Activated naive CD8-positive, alpha-beta T cell treated with anti-CD3 and anti-CD28 coated beads, Interleukin-2, amount 50 U/mL, for 24 hours (primary cell): Measurements from ENCODE around the gene ICE2.

Source experiments
- ATAC-seq: fragments of 150-1000 bp; cut with Tn5 transposase; one replicate; pipeline ENCODE4 v1.10.0; 2021
- DNase-seq: peaks from one replicate; pipeline ENCODE4 v3.0.0; 2021
- H3K27ac Mint-ChIP-seq: one replicate; pipeline ENCODE4 v1.8.0; 2021; ENCODE audit warnings: mild to moderate bottlenecking, mixed read lengths
- H3K27me3 Mint-ChIP-seq: one replicate; pipeline ENCODE4 v1.8.0; 2021; ENCODE audit warnings: mixed read lengths
- H3K36me3 Mint-ChIP-seq: one replicate; pipeline ENCODE4 v1.8.0; 2021; ENCODE audit warnings: low read depth, mixed read lengths
- H3K4me1 Mint-ChIP-seq: one replicate; pipeline ENCODE4 v1.8.0; 2021; ENCODE audit warnings: mixed read lengths
- H3K4me3 Mint-ChIP-seq: one replicate; pipeline ENCODE4 v1.8.0; 2021; ENCODE audit warnings: mild to moderate bottlenecking, moderate library complexity, mixed read lengths
- H3K9me3 Mint-ChIP-seq: one replicate; pipeline ENCODE4 v1.8.0; 2021; ENCODE audit warnings: mixed read lengths

The ICE2 gene

GRCh38 chr15:60479361-60480110 is 594 bp upstream of the ICE2 start:
- ATAC-seq (no peak), DNase-seq (no peak)
- H3K4me1 Mint-ChIP-seq = peaks cover 67% of the 10 kb centered on the region
- H3K36me3 Mint-ChIP-seq = peaks cover 16% of the 10 kb centered on the region
- H3K27ac Mint-ChIP-seq = peak overlapping the region; percentile 100
- peak overlapping the region; percentile 98 for H3K4me3 Mint-ChIP-seq
- H3K27me3 Mint-ChIP-seq = peaks cover 4% of the 10 kb centered on the region
- no peaks in the 10 kb centered on the region for H3K9me3 Mint-ChIP-seq

- H3K4me1 Mint-ChIP-seq = peaks cover 56% of the 10 kb centered on the region
- no peak for DNase-seq
- peak overlapping the region; percentile 100 for H3K27ac Mint-ChIP-seq
- H3K9me3 Mint-ChIP-seq = no peaks in the 10 kb centered on the region
- peaks cover 19% of the 10 kb centered on the region for H3K36me3 Mint-ChIP-seq
- H3K27me3 Mint-ChIP-seq = peaks cover 4% of the 10 kb centered on the region
- ATAC-seq = no peak
- peak overlapping the region; percentile 98 for H3K4me3 Mint-ChIP-seq
Observed at GRCh38 chr15:60477916-60478565, 901 bp downstream of the ICE2 start.

- Mint-ChIP-seq H3K27ac (no peak overlapping the region), H3K4me3 (peak overlapping the region; percentile 98), H3K9me3 (no peaks in the 10 kb centered on the region), H3K4me1 (peaks cover 57% of the 10 kb centered on the region), H3K27me3 (peaks cover 4% of the 10 kb centered on the region), H3K36me3 (peaks cover 24% of the 10 kb centered on the region)
- no peak for DNase-seq
- no peak for ATAC-seq
Observed at GRCh38 chr15:60477164-60477563, 1.8 kb downstream of the ICE2 start.

GRCh38 chr15:60476713-60477112 is 2.2 kb downstream of the ICE2 start:
- H3K9me3 Mint-ChIP-seq = no peaks in the 10 kb centered on the region
- peak overlapping the region; percentile 98 for H3K4me3 Mint-ChIP-seq
- H3K27me3 Mint-ChIP-seq = peaks cover 4% of the 10 kb centered on the region
- DNase-seq (no peak), ATAC-seq (no peak)
- peaks cover 57% of the 10 kb centered on the region for H3K4me1 Mint-ChIP-seq
- H3K27ac Mint-ChIP-seq = no peak overlapping the region
- H3K36me3 Mint-ChIP-seq = peaks cover 24% of the 10 kb centered on the region

- Mint-ChIP-seq H3K27ac (no peak overlapping the region), H3K27me3 (no peaks in the 10 kb centered on the region), H3K9me3 (no peaks in the 10 kb centered on the region), H3K36me3 (peaks cover 35% of the 10 kb centered on the region), H3K4me3 (no peak overlapping the region), H3K4me1 (peaks cover 40% of the 10 kb centered on the region)
- DNase-seq = no peak
- no peak for ATAC-seq
Observed at GRCh38 chr15:60473135-60473534, 5.8 kb downstream of the ICE2 start.

- ATAC-seq (no peak), DNase-seq (no peak)
- no peaks in the 10 kb centered on the region for H3K9me3 Mint-ChIP-seq
- no peaks in the 10 kb centered on the region for H3K27me3 Mint-ChIP-seq
- peaks cover 22% of the 10 kb centered on the region for H3K4me1 Mint-ChIP-seq
- H3K27ac Mint-ChIP-seq = no peak overlapping the region
- H3K4me3 Mint-ChIP-seq = no peak overlapping the region
- peaks cover 39% of the 10 kb centered on the region for H3K36me3 Mint-ChIP-seq
Observed at GRCh38 chr15:60471314-60471713, 7.6 kb downstream of the ICE2 start.

- DNase-seq = no peak
- ATAC-seq = no peak
- Mint-ChIP-seq H3K36me3 (peaks cover 44% of the 10 kb centered on the region), H3K4me1 (peaks cover 16% of the 10 kb centered on the region), H3K9me3 (no peaks in the 10 kb centered on the region), H3K4me3 (no peak overlapping the region), H3K27me3 (no peaks in the 10 kb centered on the region), H3K27ac (no peak overlapping the region)
Observed at GRCh38 chr15:60469893-60470641, 8.9 kb downstream of the ICE2 start.

GRCh38 chr15:60464836-60465630 is 13.9 kb downstream of the ICE2 start:
- DNase-seq (no peak), ATAC-seq (no peak)
- Mint-ChIP-seq H3K4me3 (no peak overlapping the region), H3K27me3 (no peaks in the 10 kb centered on the region), H3K27ac (no peak overlapping the region), H3K4me1 (peaks cover 4% of the 10 kb centered on the region), H3K9me3 (no peaks in the 10 kb centered on the region), H3K36me3 (peaks cover 41% of the 10 kb centered on the region)

GRCh38 chr15:60462027-60462426 is 16.9 kb downstream of the ICE2 start:
- no peak for DNase-seq
- Mint-ChIP-seq H3K9me3 (no peaks in the 10 kb centered on the region), H3K36me3 (peaks cover 28% of the 10 kb centered on the region), H3K4me1 (peaks cover 2% of the 10 kb centered on the region), H3K27ac (no peak overlapping the region), H3K4me3 (no peak overlapping the region), H3K27me3 (no peaks in the 10 kb centered on the region)
- ATAC-seq = no peak

GRCh38 chr15:60460931-60461330 is 18.0 kb downstream of the ICE2 start:
- no peak overlapping the region for H3K27ac Mint-ChIP-seq
- H3K4me1 Mint-ChIP-seq = peaks cover 2% of the 10 kb centered on the region
- DNase-seq (no peak), ATAC-seq (no peak)
- no peak overlapping the region for H3K4me3 Mint-ChIP-seq
- no peaks in the 10 kb centered on the region for H3K27me3 Mint-ChIP-seq
- H3K9me3 Mint-ChIP-seq = no peaks in the 10 kb centered on the region
- H3K36me3 Mint-ChIP-seq = peaks cover 23% of the 10 kb centered on the region

GRCh38 chr15:60458721-60459120 is 20.2 kb downstream of the ICE2 start:
- peaks cover 2% of the 10 kb centered on the region for H3K4me1 Mint-ChIP-seq
- no peak overlapping the region for H3K27ac Mint-ChIP-seq
- DNase-seq (no peak), ATAC-seq (no peak)
- no peaks in the 10 kb centered on the region for H3K9me3 Mint-ChIP-seq
- peaks cover 19% of the 10 kb centered on the region for H3K36me3 Mint-ChIP-seq
- no peaks in the 10 kb centered on the region for H3K27me3 Mint-ChIP-seq
- H3K4me3 Mint-ChIP-seq = no peak overlapping the region

- no peaks in the 10 kb centered on the region for H3K9me3 Mint-ChIP-seq
- H3K27ac Mint-ChIP-seq = no peak overlapping the region
Observed at GRCh38 chr15:60457985-60458384, 21.0 kb downstream of the ICE2 start.

GRCh38 chr15:60454824-60455223 is 24.1 kb downstream of the ICE2 start:
- ATAC-seq = no peak
- Mint-ChIP-seq H3K4me3 (no peak overlapping the region), H3K9me3 (no peaks in the 10 kb centered on the region), H3K36me3 (peaks cover 30% of the 10 kb centered on the region), H3K27me3 (no peaks in the 10 kb centered on the region), H3K27ac (no peak overlapping the region), H3K4me1 (no peaks in the 10 kb centered on the region)
- DNase-seq = no peak

More at GRCh38 chr15:60457985-60458384, 21.0 kb downstream of the ICE2 start:
- no peak overlapping the region for H3K4me3 Mint-ChIP-seq
- ATAC-seq (no peak), DNase-seq (no peak)
- H3K36me3 Mint-ChIP-seq = peaks cover 26% of the 10 kb centered on the region
- peaks cover 2% of the 10 kb centered on the region for H3K4me1 Mint-ChIP-seq
- no peaks in the 10 kb centered on the region for H3K27me3 Mint-ChIP-seq

GRCh38 chr15:60448668-60449360 is 30.1 kb downstream of the ICE2 start:
- no peaks in the 10 kb centered on the region for H3K4me1 Mint-ChIP-seq
- DNase-seq = no peak
- H3K27ac Mint-ChIP-seq = no peak overlapping the region
- no peak overlapping the region for H3K4me3 Mint-ChIP-seq
- ATAC-seq = no peak
- H3K36me3 Mint-ChIP-seq = peaks cover 44% of the 10 kb centered on the region
- H3K9me3 Mint-ChIP-seq = no peaks in the 10 kb centered on the region
- H3K27me3 Mint-ChIP-seq = no peaks in the 10 kb centered on the region
